GM13977 (cell line): Measurements from ENCODE around the gene CCDC127.

Experiments used
- DNase-seq: peaks from one replicate; pipeline ENCODE4 v3.0.0; 2012; ENCODE audit warnings: low spot score
- in situ Hi-C: fragments of 300-500 bp; cut with MboI; formaldehyde crosslinking; loops from one replicate; pipeline ENCODE4 v1.12.0; 2022; ENCODE audit warnings: low sequenced_read_pairs, low pct_unique_long_range_greater_than_20kb, mixed read lengths, inconsistent platforms; ENCODE audit not compliant: unreplicated experiment
- TF ChIP-seq, protein P1 (sequence below): IDR thresholded peaks from 2 replicates; pipeline ENCODE4 v1.5.1; 2012; ENCODE audit warnings: mild to moderate bottlenecking, control low read depth; ENCODE audit not compliant: insufficient read depth; ENCODE audit errors: extremely low read depth, missing control alignments

The CCDC127 gene

DNA sequence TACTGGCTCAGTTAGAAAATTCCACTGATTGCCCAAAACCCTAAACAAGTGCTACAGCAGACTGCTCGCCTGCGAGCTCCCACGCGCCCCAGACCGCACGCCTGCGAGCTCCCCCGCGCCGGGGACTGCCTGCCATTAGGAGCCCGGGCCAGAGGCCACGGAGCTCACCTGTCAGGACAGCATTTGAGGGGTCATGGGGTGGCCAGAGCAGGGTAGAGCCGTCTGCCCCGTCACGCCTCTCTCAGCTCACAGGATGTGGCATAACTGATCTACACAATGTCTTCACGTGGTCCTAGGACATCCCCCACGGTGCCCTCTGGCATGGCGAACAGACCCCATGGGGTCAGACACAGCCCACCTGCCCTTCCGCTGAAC lies 55.8 kb downstream of the CCDC127 start:
- DNase-seq: no peak
- TF ChIP-seq, protein P1, sequence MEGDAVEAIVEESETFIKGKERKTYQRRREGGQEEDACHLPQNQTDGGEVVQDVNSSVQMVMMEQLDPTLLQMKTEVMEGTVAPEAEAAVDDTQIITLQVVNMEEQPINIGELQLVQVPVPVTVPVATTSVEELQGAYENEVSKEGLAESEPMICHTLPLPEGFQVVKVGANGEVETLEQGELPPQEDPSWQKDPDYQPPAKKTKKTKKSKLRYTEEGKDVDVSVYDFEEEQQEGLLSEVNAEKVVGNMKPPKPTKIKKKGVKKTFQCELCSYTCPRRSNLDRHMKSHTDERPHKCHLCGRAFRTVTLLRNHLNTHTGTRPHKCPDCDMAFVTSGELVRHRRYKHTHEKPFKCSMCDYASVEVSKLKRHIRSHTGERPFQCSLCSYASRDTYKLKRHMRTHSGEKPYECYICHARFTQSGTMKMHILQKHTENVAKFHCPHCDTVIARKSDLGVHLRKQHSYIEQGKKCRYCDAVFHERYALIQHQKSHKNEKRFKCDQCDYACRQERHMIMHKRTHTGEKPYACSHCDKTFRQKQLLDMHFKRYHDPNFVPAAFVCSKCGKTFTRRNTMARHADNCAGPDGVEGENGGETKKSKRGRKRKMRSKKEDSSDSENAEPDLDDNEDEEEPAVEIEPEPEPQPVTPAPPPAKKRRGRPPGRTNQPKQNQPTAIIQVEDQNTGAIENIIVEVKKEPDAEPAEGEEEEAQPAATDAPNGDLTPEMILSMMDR: no peak
- in situ Hi-C loops: no loop called here

DNA sequence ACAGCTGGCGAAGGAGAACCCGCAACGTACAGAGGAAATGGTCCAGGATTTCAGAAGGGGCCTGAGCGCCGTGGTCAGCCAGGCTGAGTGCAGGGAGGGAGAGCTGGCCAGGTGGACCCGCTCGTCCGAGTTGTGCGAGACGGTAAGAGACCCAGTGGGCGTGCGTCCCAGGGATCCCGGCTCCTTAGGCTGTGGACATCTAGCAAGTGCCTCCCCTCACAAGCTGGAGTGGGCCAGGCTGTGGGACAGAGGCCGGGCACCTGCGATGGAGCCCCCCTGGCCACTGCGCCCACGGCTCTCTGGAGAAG lies 56.2 kb downstream of the CCDC127 start:
- TF ChIP-seq, protein P1: no peak
- DNase-seq: no peak
- in situ Hi-C loops: no loop called here

DNA sequence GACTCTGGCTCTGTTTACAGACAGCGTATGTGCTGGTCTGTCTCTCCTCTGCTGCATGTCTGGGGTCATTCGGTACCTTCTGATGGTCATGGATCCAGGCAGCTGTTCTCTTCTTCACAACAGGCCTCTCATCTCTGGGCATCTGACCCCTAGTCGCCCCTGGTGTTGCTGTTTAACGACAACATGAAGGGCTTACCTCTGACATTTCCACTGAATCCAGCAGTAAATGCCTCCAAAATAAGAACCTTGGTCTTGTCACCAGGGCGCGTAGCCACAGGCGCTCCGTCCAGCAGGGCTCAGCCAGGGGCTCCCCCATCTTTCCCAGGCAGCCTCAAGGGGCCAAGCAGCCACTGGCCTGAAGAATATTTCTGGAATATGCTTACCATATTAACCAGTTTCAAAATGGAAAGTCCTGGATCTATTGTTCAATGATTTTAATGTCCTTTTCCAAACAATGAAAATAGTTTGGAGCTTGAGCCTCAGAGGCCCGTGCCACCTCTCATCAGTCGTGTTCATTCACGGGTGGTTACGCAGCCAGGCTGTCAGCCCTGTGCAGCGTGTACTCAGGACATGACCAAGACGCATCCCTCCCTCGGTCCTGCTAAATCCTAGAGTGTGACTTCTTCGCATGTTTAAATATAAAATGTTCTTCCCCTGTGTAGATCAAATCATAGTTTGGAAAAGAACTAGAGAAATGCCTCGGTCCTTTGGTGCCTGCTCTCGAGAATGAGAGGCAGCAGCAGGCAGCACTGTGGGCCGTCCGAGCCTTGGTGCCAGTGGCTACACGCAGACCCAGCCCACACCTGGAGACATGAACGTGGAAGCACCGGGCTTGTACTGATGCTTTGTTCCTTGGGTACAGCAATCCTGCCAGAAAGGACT lies 56.8 kb downstream of the CCDC127 start:
- TF ChIP-seq, protein P1: no peak
- no peak for DNase-seq
- in situ Hi-C loops: no loop called here

DNA sequence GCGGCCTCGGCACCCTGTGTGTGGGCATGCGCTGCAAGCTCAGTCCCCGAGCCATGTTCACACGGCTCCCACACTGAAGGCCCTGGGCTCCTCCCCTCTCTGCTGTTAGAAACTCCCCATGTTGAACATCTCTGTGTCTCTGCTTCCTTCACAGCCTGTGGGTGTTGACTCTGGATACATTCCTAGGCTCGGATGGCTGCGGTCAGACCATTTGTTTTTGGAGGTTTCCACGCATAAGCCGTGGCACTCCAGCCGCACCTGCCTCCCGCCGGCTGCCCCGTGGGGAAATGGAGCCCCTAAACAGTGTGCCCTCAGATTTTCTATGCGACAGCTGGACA lies 57.8 kb downstream of the CCDC127 start:
- in situ Hi-C loops: no loop called here
- TF ChIP-seq, protein P1: no peak
- DNase-seq: no peak

DNA sequence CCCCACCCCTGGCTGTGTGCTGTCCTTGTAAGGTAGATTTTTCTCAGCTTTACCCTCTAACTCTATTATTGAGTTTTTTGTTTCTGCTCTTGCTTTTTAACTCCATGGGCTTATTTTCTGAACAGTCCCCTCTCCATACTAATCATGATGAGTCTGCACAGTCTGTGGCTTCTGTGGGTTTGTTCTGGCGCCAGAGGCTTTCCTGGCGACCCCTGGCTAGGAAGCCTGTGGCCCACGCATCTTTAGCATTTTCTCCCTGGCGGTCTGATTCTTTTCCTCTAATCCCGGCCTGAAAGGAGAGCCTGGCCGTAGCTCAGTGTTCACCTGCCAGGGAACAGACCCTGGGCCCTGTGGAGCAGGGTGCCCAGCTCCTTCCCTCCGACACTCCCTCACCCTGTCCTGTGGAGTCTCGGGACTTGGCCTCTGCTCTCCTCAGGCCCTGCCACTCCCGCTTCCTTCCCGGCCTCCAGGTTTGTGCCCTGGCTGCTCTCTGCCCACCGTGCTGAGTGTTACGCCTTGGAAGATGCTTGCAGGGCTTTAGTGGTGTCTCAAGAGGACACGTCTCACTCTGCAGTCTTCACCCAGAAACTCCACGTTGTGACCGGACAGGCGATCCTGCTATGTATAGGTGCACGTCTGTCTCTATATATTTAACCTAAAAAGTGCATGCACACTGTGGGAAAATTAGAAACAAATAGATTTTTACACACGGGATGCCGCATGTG lies 58.3 kb downstream of the CCDC127 start:
- TF ChIP-seq, protein P1: no peak
- DNase-seq: no peak
- in situ Hi-C loops: no loop called here

DNA sequence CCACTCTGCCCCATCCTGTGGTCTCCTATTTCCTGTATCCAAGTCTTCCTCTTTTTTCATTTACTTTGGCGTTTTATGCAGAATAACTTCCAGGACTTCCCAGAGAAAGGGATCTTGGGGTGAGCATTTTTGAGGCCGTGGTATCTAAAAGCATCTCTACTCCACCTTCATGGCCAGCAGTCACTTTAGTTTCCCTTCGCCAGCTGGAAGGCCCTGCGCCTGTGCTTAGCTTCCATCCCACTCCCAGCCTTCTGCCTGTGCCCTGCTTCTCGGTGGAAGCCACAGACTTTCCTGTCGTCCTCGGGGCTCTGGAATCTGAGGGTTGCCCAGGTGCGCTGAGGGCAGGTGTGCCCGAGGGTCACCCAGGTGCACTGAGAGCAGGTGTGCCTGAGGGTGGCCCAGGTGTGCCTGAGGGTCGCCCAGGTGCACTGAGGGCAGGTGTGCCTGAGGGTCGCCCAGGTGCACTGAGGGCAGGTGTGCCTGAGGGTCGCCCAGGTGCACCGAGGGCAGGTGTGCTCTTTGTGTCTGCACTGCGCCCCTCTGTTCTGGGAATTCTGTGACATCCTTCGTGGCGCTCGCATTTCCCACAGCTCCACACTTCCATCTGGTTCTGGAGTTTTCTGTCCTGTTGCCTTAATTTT lies 59.0 kb downstream of the CCDC127 start:
- in situ Hi-C loops: no loop called here
- TF ChIP-seq, protein P1: no peak
- DNase-seq: no peak
